ENCODE measurements around the gene SORCS1. TPM values are rescaled to one million over a fixed set of nuclear protein-coding genes. Genes with fewer than 3 reads are reported as not detected.

Gene SORCS1
- total and polyA plus RNA-seq, 4 donors: 1.4 to 3.8 TPM; not detected in 2

- H3K4me1 ChIP-seq (ENCODE audit: control insufficient read depth in 1 of 2, insufficient read depth in 2 of 2, low read length in 2 of 2): no peaks in the 10 kb centered on the region
- no peaks in the 10 kb centered on the region for H3K9me3 ChIP-seq (ENCODE audit: control insufficient read depth, low read length)
- no peaks in the 10 kb centered on the region for H3K36me3 ChIP-seq (ENCODE audit: control insufficient read depth in 1 of 2, insufficient read depth in 2 of 2, low read length in 1 of 2)
- no peak overlapping the region for H3K4me3 ChIP-seq (ENCODE audit: low read length in 2 of 2)
- DNase-seq (no peak), ATAC-seq (ENCODE audit: low FRiP score) (no peak)
- H3K27ac ChIP-seq (ENCODE audit: low read depth in 1 of 2, low read length in 2 of 2): no peak overlapping the region
- 53 to 60% methylated on average over 5 of the region's 5 CpGs for WGBS, 2 donors
- H3K27me3 ChIP-seq (ENCODE audit: control insufficient read depth in 1 of 2, insufficient read depth in 2 of 2, low read length in 1 of 2): no peaks in the 10 kb centered on the region
- intact Hi-C loops (cut with DNase I): no loop called here
Observed at GRCh38 chr10:106535304-106535953, 629.1 kb downstream of the SORCS1 start.

- 72 to 81% methylated on average over 2 of the region's 2 CpGs for WGBS, 2 donors
- H3K4me3 ChIP-seq (ENCODE audit: low read length in 2 of 2): no peak overlapping the region
- ATAC-seq (ENCODE audit: low FRiP score) (no peak), DNase-seq (no peak)
- H3K9me3 ChIP-seq (ENCODE audit: control insufficient read depth, low read length): no peaks in the 10 kb centered on the region
- H3K27me3 ChIP-seq (ENCODE audit: control insufficient read depth in 1 of 2, insufficient read depth in 2 of 2, low read length in 1 of 2): no peaks in the 10 kb centered on the region
- no peak overlapping the region for H3K27ac ChIP-seq (ENCODE audit: low read depth in 1 of 2, low read length in 2 of 2)
- no peaks in the 10 kb centered on the region for H3K36me3 ChIP-seq (ENCODE audit: control insufficient read depth in 1 of 2, insufficient read depth in 2 of 2, low read length in 1 of 2)
- intact Hi-C loops (cut with DNase I): no loop called here
- H3K4me1 ChIP-seq (ENCODE audit: control insufficient read depth in 1 of 2, insufficient read depth in 2 of 2, low read length in 2 of 2): no peaks in the 10 kb centered on the region
Observed at GRCh38 chr10:106534441-106534840, 630.1 kb downstream of the SORCS1 start.

GRCh38 chr10:106528702-106529101 lies 635.8 kb downstream of the SORCS1 start:
- Histone ChIP-seq H3K4me1 (ENCODE audit: control insufficient read depth in 1 of 2, insufficient read depth in 2 of 2, low read length in 2 of 2) (no peaks in the 10 kb centered on the region), H3K27ac (ENCODE audit: low read depth in 1 of 2, low read length in 2 of 2) (no peak overlapping the region), H3K9me3 (ENCODE audit: control insufficient read depth, low read length) (no peaks in the 10 kb centered on the region), H3K4me3 (ENCODE audit: low read length in 2 of 2) (no peak overlapping the region), H3K27me3 (ENCODE audit: control insufficient read depth in 1 of 2, insufficient read depth in 2 of 2, low read length in 1 of 2) (no peaks in the 10 kb centered on the region), H3K36me3 (ENCODE audit: control insufficient read depth in 1 of 2, insufficient read depth in 2 of 2, low read length in 1 of 2) (no peaks in the 10 kb centered on the region)
- intact Hi-C loops (cut with DNase I): no loop called here
- DNase-seq (no peak), ATAC-seq (ENCODE audit: low FRiP score) (no peak)
- 80 to 82% methylated on average over 2 of the region's 2 CpGs for WGBS, 2 donors

GRCh38 chr10:106525835-106526234 lies 638.7 kb downstream of the SORCS1 start:
- no peak for DNase-seq
- Histone ChIP-seq H3K4me3 (ENCODE audit: low read length in 2 of 2) (no peak overlapping the region), H3K4me1 (ENCODE audit: control insufficient read depth in 1 of 2, insufficient read depth in 2 of 2, low read length in 2 of 2) (no peaks in the 10 kb centered on the region), H3K27me3 (ENCODE audit: control insufficient read depth in 1 of 2, insufficient read depth in 2 of 2, low read length in 1 of 2) (no peaks in the 10 kb centered on the region), H3K9me3 (ENCODE audit: control insufficient read depth, low read length) (no peaks in the 10 kb centered on the region), H3K27ac (ENCODE audit: low read depth in 1 of 2, low read length in 2 of 2) (no peak overlapping the region), H3K36me3 (ENCODE audit: control insufficient read depth in 1 of 2, insufficient read depth in 2 of 2, low read length in 1 of 2) (no peaks in the 10 kb centered on the region)
- ATAC-seq (ENCODE audit: low FRiP score): no peak
- intact Hi-C loops (cut with DNase I): no loop called here
- WGBS, 2 donors: 85 to 96% methylated on average over 1 of the region's 1 CpG
